HL-60/S4 treated with phorbol 12-myristate 13-acetate at 8.2 ng/mL for 4 days and 3 days (cell line): ENCODE data around the gene TRIM47.
"Not testable (repeated sequence)": the region's sequence is repeated elsewhere in the genome, so short reads cannot be mapped to it uniquely, and the experiment has no call there.

Source experiments
- in situ Hi-C: fragments of 300-500 bp; cut with MboI; formaldehyde crosslinking; loops from 2 replicates; pipeline ENCODE4 v1.15.0; 2022; ENCODE audit warnings: low sequenced_read_pairs

TRIM47 gene

GRCh38 chr17:75872434-75873351, 5.7 kb downstream of the TRIM47 start:
- in situ Hi-C loops, result no loop called here

- in situ Hi-C loops, result not testable (repeated sequence)
Observed at GRCh38 chr17:75870228-75870627, 8.2 kb downstream of the TRIM47 start.

- in situ Hi-C loops, result no loop called here
Observed at GRCh38 chr17:75869282-75870141, 8.9 kb downstream of the TRIM47 start.

- in situ Hi-C loops, result not testable (repeated sequence)
Observed at GRCh38 chr17:75868730-75869281, 9.6 kb downstream of the TRIM47 start.

- in situ Hi-C loops, result not testable (repeated sequence)
Observed at GRCh38 chr17:75865404-75866188, 12.8 kb downstream of the TRIM47 start.

GRCh38 chr17:75864887-75865286, 13.5 kb downstream of the TRIM47 start:
- in situ Hi-C loops, result not testable (repeated sequence)

GRCh38 chr17:75864448-75864871, 13.9 kb downstream of the TRIM47 start:
- in situ Hi-C loops, result no loop called here

- in situ Hi-C loops, result no loop called here
Observed at GRCh38 chr17:75861927-75862317, 16.5 kb downstream of the TRIM47 start.

GRCh38 chr17:75859358-75859757, 19.0 kb downstream of the TRIM47 start:
- in situ Hi-C loops, result not testable (repeated sequence)

- in situ Hi-C loops, result no loop called here
Observed at GRCh38 chr17:75856062-75856756, 22.2 kb downstream of the TRIM47 start.

GRCh38 chr17:75855310-75856061, 22.9 kb downstream of the TRIM47 start, which contains the start of gene WBP2:
Gene WBP2 (minus strand): TSS chr17:75855335. CDS start chr17:75855297, 38 bp downstream.
- in situ Hi-C loops, result no loop called here

GRCh38 chr17:75854881-75855309, 23.5 kb downstream of the TRIM47 start:
- in situ Hi-C loops, result no loop called here

- in situ Hi-C loops, result no loop called here
Observed at GRCh38 chr17:75854101-75854748, 24.2 kb downstream of the TRIM47 start.

- in situ Hi-C loops, result no loop called here
Observed at GRCh38 chr17:75853433-75853832, 24.9 kb downstream of the TRIM47 start.

GRCh38 chr17:75851693-75851991, 26.7 kb downstream of the TRIM47 start:
- in situ Hi-C loops, result not testable (repeated sequence)

- in situ Hi-C loops, result no loop called here
Observed at GRCh38 chr17:75850928-75851692, 27.3 kb downstream of the TRIM47 start.

GRCh38 chr17:75849724-75850123, 28.7 kb downstream of the TRIM47 start:
- in situ Hi-C loops, result no loop called here

GRCh38 chr17:75849279-75849646, 29.1 kb downstream of the TRIM47 start:
- in situ Hi-C loops, result no loop called here
